ENCODE data around the gene AQP6.

AQP6 gene

GRCh38 chr12:49928471-49928870 lies 44.3 kb upstream of the AQP6 start:
- no peaks in the 10 kb centered on the region for H3K79me2 ChIP-seq (ENCODE audit: control insufficient read depth, insufficient read depth, low read length)
- no peaks in the 10 kb centered on the region for H3K4me1 ChIP-seq (ENCODE audit: control insufficient read depth, low read depth, low read length)
- H3K27ac ChIP-seq (ENCODE audit: low read depth, low read length): no peak overlapping the region
- WGBS (ENCODE audit: extremely low coverage, insufficient coverage, low lambda C conversion rate): no CpG with 5 or more reads among the region's 6 CpGs
- H3K23ac ChIP-seq (ENCODE audit: low read length): no peak overlapping the region
- DNase-seq: no peak
- H2AK5ac ChIP-seq (ENCODE audit: low read length): no peak overlapping the region
- no peaks in the 10 kb centered on the region for H3K79me1 ChIP-seq (ENCODE audit: low read length)
- no peak overlapping the region for H4K8ac ChIP-seq (ENCODE audit: low read depth, low read length)
- H3K4me2 ChIP-seq (ENCODE audit: low read length): no peak overlapping the region
- no peak overlapping the region for H4K5ac ChIP-seq (ENCODE audit: low read length)
- no peak overlapping the region for H2BK120ac ChIP-seq (ENCODE audit: low read depth, low read length)
- no peak overlapping the region for H2BK5ac ChIP-seq (ENCODE audit: low read length)
- H3K4me3 ChIP-seq (ENCODE audit: low read length): no peak overlapping the region
- H3K36me3 ChIP-seq (ENCODE audit: control insufficient read depth, insufficient read depth, low read length): no peaks in the 10 kb centered on the region
- H3K4ac ChIP-seq (ENCODE audit: low read depth, low read length): no peak overlapping the region
- no peak overlapping the region for H2BK15ac ChIP-seq (replicated peaks; ENCODE audit: low read depth)
- no peak overlapping the region for H3K56ac ChIP-seq (ENCODE audit: low read length)
- H3K18ac ChIP-seq (ENCODE audit: low read length): no peak overlapping the region
- H3K27me3 ChIP-seq (ENCODE audit: insufficient read depth, low read length, poor library complexity): no peaks in the 10 kb centered on the region
- H3K9ac ChIP-seq (ENCODE audit: low read length): no peak overlapping the region

DNA sequence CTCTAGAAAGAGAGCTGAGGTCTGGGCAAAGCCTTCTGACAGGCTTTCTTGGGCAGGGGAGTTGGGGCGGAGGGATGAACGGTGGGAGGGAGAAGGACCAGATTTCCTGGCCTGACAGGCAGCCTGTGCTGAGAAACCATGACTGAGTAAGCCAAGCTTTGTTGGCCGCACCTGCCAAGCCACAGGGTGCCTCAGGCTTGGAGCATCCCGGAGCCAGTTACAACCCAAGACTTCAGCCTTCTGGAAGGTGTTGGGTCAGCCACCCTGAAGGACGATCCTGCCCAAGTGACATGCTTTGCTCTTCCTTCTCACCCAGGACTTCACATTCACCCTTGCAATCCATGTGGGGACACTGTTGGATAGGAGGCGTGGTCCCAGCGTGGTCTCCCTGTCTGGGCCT lies 43.2 kb upstream of the AQP6 start:
- Histone ChIP-seq H3K9ac (ENCODE audit: low read length) (no peak overlapping the region), H3K79me1 (ENCODE audit: low read length) (no peaks in the 10 kb centered on the region), H3K4me2 (ENCODE audit: low read length) (no peak overlapping the region), H3K4me1 (ENCODE audit: control insufficient read depth, low read depth, low read length) (no peaks in the 10 kb centered on the region), H3K27me3 (ENCODE audit: insufficient read depth, low read length, poor library complexity) (no peaks in the 10 kb centered on the region), H2AK5ac (ENCODE audit: low read length) (no peak overlapping the region), H4K8ac (ENCODE audit: low read depth, low read length) (no peak overlapping the region), H3K18ac (ENCODE audit: low read length) (no peak overlapping the region), H3K4me3 (ENCODE audit: low read length) (no peak overlapping the region), H3K23ac (ENCODE audit: low read length) (no peak overlapping the region), H2BK5ac (ENCODE audit: low read length) (no peak overlapping the region), H4K5ac (ENCODE audit: low read length) (no peak overlapping the region), H3K27ac (ENCODE audit: low read depth, low read length) (no peak overlapping the region), H3K56ac (ENCODE audit: low read length) (no peak overlapping the region), H3K4ac (ENCODE audit: low read depth, low read length) (no peak overlapping the region), H3K36me3 (ENCODE audit: control insufficient read depth, insufficient read depth, low read length) (no peaks in the 10 kb centered on the region), H3K79me2 (ENCODE audit: control insufficient read depth, insufficient read depth, low read length) (no peaks in the 10 kb centered on the region), H2BK120ac (ENCODE audit: low read depth, low read length) (no peak overlapping the region), H2BK15ac (replicated peaks; ENCODE audit: low read depth) (no peak overlapping the region)
- WGBS (ENCODE audit: extremely low coverage, insufficient coverage, low lambda C conversion rate): no CpG with 5 or more reads among the region's 7 CpGs
- no peak for DNase-seq

GRCh38 chr12:49930515-49931288 lies 42.0 kb upstream of the AQP6 start:
- no peak overlapping the region for H4K5ac ChIP-seq (ENCODE audit: low read length)
- no peak overlapping the region for H3K27ac ChIP-seq (ENCODE audit: low read depth, low read length)
- no peak overlapping the region for H2BK120ac ChIP-seq (ENCODE audit: low read depth, low read length)
- H3K9ac ChIP-seq (ENCODE audit: low read length): no peak overlapping the region
- H3K4me1 ChIP-seq (ENCODE audit: control insufficient read depth, low read depth, low read length): no peaks in the 10 kb centered on the region
- H3K4me3 ChIP-seq (ENCODE audit: low read length): no peak overlapping the region
- no peak overlapping the region for H2BK5ac ChIP-seq (ENCODE audit: low read length)
- WGBS (ENCODE audit: extremely low coverage, insufficient coverage, low lambda C conversion rate): no CpG with 5 or more reads among the region's 3 CpGs
- H3K23ac ChIP-seq (ENCODE audit: low read length): no peak overlapping the region
- no peaks in the 10 kb centered on the region for H3K36me3 ChIP-seq (ENCODE audit: control insufficient read depth, insufficient read depth, low read length)
- no peaks in the 10 kb centered on the region for H3K79me2 ChIP-seq (ENCODE audit: control insufficient read depth, insufficient read depth, low read length)
- no peak overlapping the region for H2AK5ac ChIP-seq (ENCODE audit: low read length)
- H3K4ac ChIP-seq (ENCODE audit: low read depth, low read length): no peak overlapping the region
- no peak overlapping the region for H4K8ac ChIP-seq (ENCODE audit: low read depth, low read length)
- no peaks in the 10 kb centered on the region for H3K79me1 ChIP-seq (ENCODE audit: low read length)
- no peak for DNase-seq
- no peak overlapping the region for H3K56ac ChIP-seq (ENCODE audit: low read length)
- H2BK15ac ChIP-seq (replicated peaks; ENCODE audit: low read depth): no peak overlapping the region
- no peaks in the 10 kb centered on the region for H3K27me3 ChIP-seq (ENCODE audit: insufficient read depth, low read length, poor library complexity)
- no peak overlapping the region for H3K4me2 ChIP-seq (ENCODE audit: low read length)
- no peak overlapping the region for H3K18ac ChIP-seq (ENCODE audit: low read length)

DNA sequence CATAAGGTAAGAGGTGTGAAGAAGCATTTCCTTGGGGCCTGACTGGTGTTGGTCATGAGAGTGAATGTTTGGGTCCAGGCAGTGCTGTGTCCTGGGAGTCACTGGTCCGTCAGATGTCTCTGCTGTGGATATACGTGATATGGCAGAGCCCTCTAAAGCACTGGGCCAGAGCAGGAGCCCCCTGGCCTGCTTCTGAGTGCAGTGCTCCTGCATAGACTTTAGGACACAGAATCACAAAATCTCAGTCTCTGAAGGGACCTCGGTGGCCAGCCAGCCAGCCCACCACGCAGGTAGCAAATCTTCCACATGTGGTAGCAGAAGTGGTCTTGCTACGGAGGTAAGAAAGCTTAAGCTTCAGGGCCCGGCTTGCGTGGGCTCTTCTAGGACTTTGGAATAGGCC lies 40.7 kb upstream of the AQP6 start:
- Histone ChIP-seq H3K9ac (ENCODE audit: low read length) (no peak overlapping the region), H3K18ac (ENCODE audit: low read length) (no peak overlapping the region), H3K4ac (ENCODE audit: low read depth, low read length) (no peak overlapping the region), H2BK5ac (ENCODE audit: low read length) (no peak overlapping the region), H4K8ac (ENCODE audit: low read depth, low read length) (no peak overlapping the region), H2BK15ac (replicated peaks; ENCODE audit: low read depth) (no peak overlapping the region), H3K36me3 (ENCODE audit: control insufficient read depth, insufficient read depth, low read length) (no peaks in the 10 kb centered on the region), H2BK120ac (ENCODE audit: low read depth, low read length) (no peak overlapping the region), H3K79me1 (ENCODE audit: low read length) (no peaks in the 10 kb centered on the region), H3K27me3 (ENCODE audit: insufficient read depth, low read length, poor library complexity) (no peaks in the 10 kb centered on the region), H4K5ac (ENCODE audit: low read length) (no peak overlapping the region), H3K4me1 (ENCODE audit: control insufficient read depth, low read depth, low read length) (no peaks in the 10 kb centered on the region), H3K23ac (ENCODE audit: low read length) (no peak overlapping the region), H3K4me2 (ENCODE audit: low read length) (no peak overlapping the region), H3K27ac (ENCODE audit: low read depth, low read length) (no peak overlapping the region), H3K56ac (ENCODE audit: low read length) (no peak overlapping the region), H3K79me2 (ENCODE audit: control insufficient read depth, insufficient read depth, low read length) (no peaks in the 10 kb centered on the region), H2AK5ac (ENCODE audit: low read length) (no peak overlapping the region), H3K4me3 (ENCODE audit: low read length) (no peak overlapping the region)
- WGBS (ENCODE audit: extremely low coverage, insufficient coverage, low lambda C conversion rate): no CpG with 5 or more reads among the region's 7 CpGs
- DNase-seq: no peak

- Histone ChIP-seq H3K4me1 (ENCODE audit: control insufficient read depth, low read depth, low read length) (no peaks in the 10 kb centered on the region), H2AK5ac (ENCODE audit: low read length) (no peak overlapping the region), H2BK5ac (ENCODE audit: low read length) (no peak overlapping the region), H3K4me3 (ENCODE audit: low read length) (no peak overlapping the region), H3K23ac (ENCODE audit: low read length) (no peak overlapping the region), H4K5ac (ENCODE audit: low read length) (no peak overlapping the region), H3K18ac (ENCODE audit: low read length) (no peak overlapping the region), H3K27ac (ENCODE audit: low read depth, low read length) (no peak overlapping the region), H3K79me2 (ENCODE audit: control insufficient read depth, insufficient read depth, low read length) (no peaks in the 10 kb centered on the region), H3K4ac (ENCODE audit: low read depth, low read length) (no peak overlapping the region), H2BK15ac (replicated peaks; ENCODE audit: low read depth) (no peak overlapping the region), H3K36me3 (ENCODE audit: control insufficient read depth, insufficient read depth, low read length) (no peaks in the 10 kb centered on the region), H3K79me1 (ENCODE audit: low read length) (no peaks in the 10 kb centered on the region), H3K4me2 (ENCODE audit: low read length) (no peak overlapping the region), H2BK120ac (ENCODE audit: low read depth, low read length) (no peak overlapping the region), H3K56ac (ENCODE audit: low read length) (no peak overlapping the region), H3K27me3 (ENCODE audit: insufficient read depth, low read length, poor library complexity) (no peaks in the 10 kb centered on the region), H3K9ac (ENCODE audit: low read length) (no peak overlapping the region), H4K8ac (ENCODE audit: low read depth, low read length) (no peak overlapping the region)
- no peak for DNase-seq
- no CpG with 5 or more reads among the region's 8 CpGs for WGBS (ENCODE audit: extremely low coverage, insufficient coverage, low lambda C conversion rate)
These were observed 40.1 kb upstream of the AQP6 start for GRCh38 chr12:49932533-49933130.

- Histone ChIP-seq H2BK15ac (replicated peaks; ENCODE audit: low read depth) (no peak overlapping the region), H3K18ac (ENCODE audit: low read length) (no peak overlapping the region), H3K23ac (ENCODE audit: low read length) (no peak overlapping the region), H3K27ac (ENCODE audit: low read depth, low read length) (no peak overlapping the region), H3K4me3 (ENCODE audit: low read length) (no peak overlapping the region), H2AK5ac (ENCODE audit: low read length) (no peak overlapping the region), H3K4me2 (ENCODE audit: low read length) (no peak overlapping the region), H3K27me3 (ENCODE audit: insufficient read depth, low read length, poor library complexity) (no peaks in the 10 kb centered on the region), H4K5ac (ENCODE audit: low read length) (no peak overlapping the region), H2BK5ac (ENCODE audit: low read length) (no peak overlapping the region), H3K4me1 (ENCODE audit: control insufficient read depth, low read depth, low read length) (no peaks in the 10 kb centered on the region), H3K4ac (ENCODE audit: low read depth, low read length) (no peak overlapping the region), H3K79me1 (ENCODE audit: low read length) (no peaks in the 10 kb centered on the region), H2BK120ac (ENCODE audit: low read depth, low read length) (no peak overlapping the region), H3K9ac (ENCODE audit: low read length) (no peak overlapping the region), H3K36me3 (ENCODE audit: control insufficient read depth, insufficient read depth, low read length) (no peaks in the 10 kb centered on the region), H3K56ac (ENCODE audit: low read length) (no peak overlapping the region), H4K8ac (ENCODE audit: low read depth, low read length) (no peak overlapping the region), H3K79me2 (ENCODE audit: control insufficient read depth, insufficient read depth, low read length) (no peaks in the 10 kb centered on the region)
- no CpG with 5 or more reads among the region's 5 CpGs for WGBS (ENCODE audit: extremely low coverage, insufficient coverage, low lambda C conversion rate)
- DNase-seq: no peak
These were observed 39.0 kb upstream of the AQP6 start for GRCh38 chr12:49933796-49934195.
